ENCODE measurements around the gene IL17REL. TPM values are rescaled to one million over a fixed set of nuclear protein-coding genes. Genes with fewer than 3 reads are reported as not detected.

IL17REL gene
- total RNA-seq, 1 experiment from 2014 or later, result not detected

- ChIA-PET POLR2A (no interaction called here), CTCF (interaction anchor here (2.3 kb wide), 1 partner anchor 64 kb away, joined by 9 read pairs; no protein-coding TSS in a partner anchor)
- no peaks in the 10 kb centered on the region for H3K4me1 Mint-ChIP-seq (ENCODE audit: low read depth, unreplicated experiment)
- no peaks in the 10 kb centered on the region for H3K36me3 ChIP-seq (ENCODE audit: control insufficient read depth, insufficient read depth, low read length)
- no peaks in the 10 kb centered on the region for H3K27me3 Mint-ChIP-seq (ENCODE audit: insufficient read depth, unreplicated experiment)
- H3K9me3 Mint-ChIP-seq (ENCODE audit: unreplicated experiment), result peaks cover 19% of the 10 kb centered on the region
- intact Hi-C loops (cut with micrococcal nuclease; ENCODE audit: unreplicated experiment), result no loop called here
- no TSS peak for BruUV-seq (replicated peaks)
- no peak for DNase-seq
- H3K27ac Mint-ChIP-seq (ENCODE audit: unreplicated experiment), result no peak overlapping the region
- no peak for TF ChIP-seq CTCF (IDR thresholded peaks at IDR 0.05; ENCODE audit: insufficient read depth in 1 of 2, low read depth in 1 of 2, low read length in 1 of 2, severe bottlenecking in 1 of 2, unreplicated experiment in 1 of 2)
- no peak overlapping the region for H3K4me3 ChIP-seq (ENCODE audit: low read depth, low read length)
- H3K36me3 Mint-ChIP-seq (ENCODE audit: insufficient read depth, unreplicated experiment), result no peaks in the 10 kb centered on the region
- no peaks in the 10 kb centered on the region for H3K27me3 ChIP-seq (replicated peaks; ENCODE audit: control insufficient read depth, insufficient read depth, low read length)
- H3K9me3 ChIP-seq, result no peaks in the 10 kb centered on the region
- no peak overlapping the region for H3K4me3 Mint-ChIP-seq (ENCODE audit: unreplicated experiment)
- no peaks in the 10 kb centered on the region for H3K4me1 ChIP-seq
These were observed 17.6 kb downstream of the IL17REL start for GRCh38 chr22:49995041-49995360.

- ChIA-PET POLR2A (no interaction called here), CTCF (interaction anchor here (2.3 kb wide), 1 partner anchor 64 kb away, joined by 9 read pairs; no protein-coding TSS in a partner anchor)
- H3K4me1 Mint-ChIP-seq (ENCODE audit: low read depth, unreplicated experiment), result no peaks in the 10 kb centered on the region
- intact Hi-C loops (cut with micrococcal nuclease; ENCODE audit: unreplicated experiment), result no loop called here
- H3K27me3 Mint-ChIP-seq (ENCODE audit: insufficient read depth, unreplicated experiment), result no peaks in the 10 kb centered on the region
- Histone ChIP-seq H3K36me3 (ENCODE audit: control insufficient read depth, insufficient read depth, low read length) (no peaks in the 10 kb centered on the region), H3K4me1 (no peaks in the 10 kb centered on the region), H3K27me3 (replicated peaks; ENCODE audit: control insufficient read depth, insufficient read depth, low read length) (no peaks in the 10 kb centered on the region), H3K4me3 (ENCODE audit: low read depth, low read length) (no peak overlapping the region), H3K9me3 (no peaks in the 10 kb centered on the region)
- no peak overlapping the region for H3K4me3 Mint-ChIP-seq (ENCODE audit: unreplicated experiment)
- DNase-seq, result no peak
- H3K9me3 Mint-ChIP-seq (ENCODE audit: unreplicated experiment), result peaks cover 20% of the 10 kb centered on the region
- BruUV-seq (replicated peaks), result no TSS peak
- H3K36me3 Mint-ChIP-seq (ENCODE audit: insufficient read depth, unreplicated experiment), result no peaks in the 10 kb centered on the region
- H3K27ac Mint-ChIP-seq (ENCODE audit: unreplicated experiment), result no peak overlapping the region
- no peak for TF ChIP-seq CTCF (IDR thresholded peaks at IDR 0.05; ENCODE audit: insufficient read depth in 1 of 2, low read depth in 1 of 2, low read length in 1 of 2, severe bottlenecking in 1 of 2, unreplicated experiment in 1 of 2)
These were observed 18.1 kb downstream of the IL17REL start for GRCh38 chr22:49994361-49995040.

GRCh38 chr22:49993649-49994360 is 18.8 kb downstream of the IL17REL start:
- H3K36me3 Mint-ChIP-seq (ENCODE audit: insufficient read depth, unreplicated experiment), result no peaks in the 10 kb centered on the region
- BruUV-seq (replicated peaks), result no TSS peak
- H3K27me3 Mint-ChIP-seq (ENCODE audit: insufficient read depth, unreplicated experiment), result no peaks in the 10 kb centered on the region
- no peak overlapping the region for H3K4me3 ChIP-seq (ENCODE audit: low read depth, low read length)
- ChIA-PET POLR2A (no interaction called here), CTCF (interaction anchor here (1.5 to 2.3 kb wide), 2 partner anchors 38 to 63 kb away, joined by 3 to 9 read pairs; no protein-coding TSS in a partner anchor)
- no peaks in the 10 kb centered on the region for H3K9me3 ChIP-seq
- H3K4me1 Mint-ChIP-seq (ENCODE audit: low read depth, unreplicated experiment), result no peaks in the 10 kb centered on the region
- no peaks in the 10 kb centered on the region for H3K36me3 ChIP-seq (ENCODE audit: control insufficient read depth, insufficient read depth, low read length)
- H3K9me3 Mint-ChIP-seq (ENCODE audit: unreplicated experiment), result peaks cover 20% of the 10 kb centered on the region
- no peaks in the 10 kb centered on the region for H3K27me3 ChIP-seq (replicated peaks; ENCODE audit: control insufficient read depth, insufficient read depth, low read length)
- no peak overlapping the region for H3K4me3 Mint-ChIP-seq (ENCODE audit: unreplicated experiment)
- DNase-seq, result no peak
- H3K4me1 ChIP-seq, result no peaks in the 10 kb centered on the region
- intact Hi-C loops (cut with micrococcal nuclease; ENCODE audit: unreplicated experiment), result no loop called here
- H3K27ac Mint-ChIP-seq (ENCODE audit: unreplicated experiment), result no peak overlapping the region
- no peak for TF ChIP-seq CTCF (IDR thresholded peaks at IDR 0.05; ENCODE audit: insufficient read depth in 1 of 2, low read depth in 1 of 2, low read length in 1 of 2, severe bottlenecking in 1 of 2, unreplicated experiment in 1 of 2)

All from Caco-2 (cell line).